Colon (tissue), 2 donors: ENCODE results near the gene SYNE2.
"Not testable (repeated sequence)": the region's sequence is repeated elsewhere in the genome, so short reads cannot be mapped to it uniquely, and the experiment has no call there.

ENCODE experiments used
- FAIRE-seq: peaks from 2 replicates; lab custom pipeline; 2012; peaks lifted over from hg19 to GRCh38; lab: Jason Lieb, UNC
- donor health status: control.
- donor health status: control.

Gene SYNE2

DNA sequence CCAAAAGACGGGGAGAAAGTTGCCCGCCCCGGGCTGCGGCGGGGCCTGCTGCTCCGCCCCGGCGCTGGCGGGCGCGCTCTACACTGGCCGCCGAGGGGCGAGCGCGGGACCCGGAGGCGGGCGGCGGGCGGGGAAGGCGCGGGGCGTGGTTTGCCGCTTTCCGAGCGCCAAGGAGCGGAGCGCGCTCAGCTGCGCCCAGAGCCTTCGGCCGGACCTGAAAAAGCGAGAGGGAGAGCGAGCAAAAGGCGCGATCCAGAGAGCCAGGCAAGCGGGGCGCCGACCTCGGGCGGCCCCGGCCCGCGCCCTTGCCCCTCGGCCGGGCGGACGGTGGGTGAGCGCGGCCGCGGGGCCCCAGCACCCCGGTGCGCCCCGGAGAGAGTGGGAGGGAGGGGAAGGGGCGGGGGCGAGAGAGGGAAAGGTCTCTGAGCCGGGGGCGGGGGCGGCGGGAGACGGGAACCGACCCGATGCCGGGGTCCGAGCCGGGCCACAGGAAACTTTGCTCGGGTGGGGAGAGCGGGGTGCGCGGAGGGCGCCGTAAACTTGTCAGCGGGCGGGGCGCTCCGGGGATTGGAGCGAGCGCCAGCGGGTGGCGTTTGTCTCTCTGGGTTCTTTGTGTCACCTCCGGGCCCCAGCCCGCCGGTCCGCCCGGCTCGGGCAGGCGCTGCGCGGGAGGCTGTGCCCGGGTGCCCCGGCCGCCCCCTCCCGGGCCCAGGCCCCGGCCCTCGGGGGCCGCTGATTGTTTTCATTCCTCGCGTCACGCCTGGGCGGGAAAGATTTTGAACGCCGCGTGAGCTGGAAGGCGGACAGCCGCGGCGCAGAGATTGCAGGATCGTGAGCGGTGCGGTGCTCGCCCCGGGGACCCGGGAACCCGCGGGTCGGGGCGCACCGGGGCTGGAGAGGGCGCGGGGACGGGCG, at the start of gene SYNE2:
Gene SYNE2 (plus strand): TSS at position 188 of the 915 bp plus-strand sequence. CDS start 56,145 bp downstream, outside the sequence.
- FAIRE-seq: no peak

DNA sequence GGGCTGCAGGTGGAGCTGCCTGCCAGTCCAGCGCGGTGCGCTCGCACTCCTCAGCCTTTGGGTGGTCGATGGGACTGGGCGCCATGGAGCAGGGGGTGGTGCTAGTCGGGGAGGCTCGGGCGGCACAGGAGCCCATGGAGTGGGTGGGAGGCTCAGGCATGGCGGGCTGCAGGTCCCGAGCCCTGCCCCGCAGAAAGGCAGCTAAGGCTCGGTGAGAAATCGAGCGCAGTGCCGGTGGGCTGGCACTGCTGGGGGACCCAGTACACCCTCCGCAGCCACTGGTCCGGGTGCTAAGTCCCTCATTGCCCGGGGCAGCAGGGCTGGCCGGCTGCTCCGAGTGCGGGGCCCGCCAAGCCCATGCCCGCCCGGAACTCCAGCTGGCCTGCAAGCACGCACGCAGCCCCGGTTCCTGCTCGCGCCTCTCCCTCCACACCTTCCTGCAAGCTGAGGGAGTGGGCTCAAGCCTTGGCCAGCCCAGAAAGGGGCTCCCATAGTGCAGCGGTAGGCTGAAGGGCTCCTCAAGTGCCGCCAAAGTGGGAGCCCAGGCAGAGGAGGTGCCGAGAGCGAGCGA, 49.5 kb upstream of the SYNE2 start:
- FAIRE-seq: not testable (repeated sequence)

DNA sequence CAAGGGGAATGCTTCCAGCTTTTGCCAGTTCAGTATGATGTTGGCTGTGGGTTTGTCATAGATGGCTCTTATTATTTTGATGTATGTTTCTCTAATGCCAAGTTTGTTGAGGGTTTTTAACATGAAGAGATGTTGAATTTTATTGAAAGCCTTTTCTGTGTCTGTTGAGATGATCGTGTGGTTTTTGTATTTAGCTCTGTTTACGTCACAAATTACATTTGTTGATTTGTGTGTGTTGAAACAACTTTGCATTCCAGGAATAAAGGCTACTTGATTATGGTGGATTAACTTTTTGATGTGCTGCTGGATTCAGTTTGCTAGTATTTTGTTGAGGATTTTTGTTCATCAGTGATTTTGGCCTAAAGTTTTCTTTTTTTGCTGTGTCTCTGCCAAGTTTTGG, 46.7 kb upstream of the SYNE2 start:
- FAIRE-seq: not testable (repeated sequence)

DNA sequence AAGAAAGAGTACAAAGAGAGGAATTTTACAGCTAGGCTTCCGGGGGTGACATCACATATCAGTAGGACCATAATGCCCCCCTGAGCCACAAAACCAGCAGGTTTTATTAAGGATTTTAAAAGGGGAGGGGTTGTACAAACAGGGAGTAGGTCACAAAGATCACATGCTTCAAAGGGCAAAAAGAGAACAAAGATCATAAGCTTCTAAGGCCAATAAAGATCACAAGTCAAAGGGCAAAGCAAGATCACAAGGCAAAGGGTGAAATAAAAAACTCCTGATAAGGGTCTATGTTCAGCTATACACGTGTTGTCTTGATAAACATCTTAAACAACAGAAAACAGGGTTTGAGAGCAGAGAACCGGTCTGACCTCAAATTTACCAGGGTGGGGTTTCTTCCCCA, 41.1 kb upstream of the SYNE2 start:
- FAIRE-seq: not testable (repeated sequence)

DNA sequence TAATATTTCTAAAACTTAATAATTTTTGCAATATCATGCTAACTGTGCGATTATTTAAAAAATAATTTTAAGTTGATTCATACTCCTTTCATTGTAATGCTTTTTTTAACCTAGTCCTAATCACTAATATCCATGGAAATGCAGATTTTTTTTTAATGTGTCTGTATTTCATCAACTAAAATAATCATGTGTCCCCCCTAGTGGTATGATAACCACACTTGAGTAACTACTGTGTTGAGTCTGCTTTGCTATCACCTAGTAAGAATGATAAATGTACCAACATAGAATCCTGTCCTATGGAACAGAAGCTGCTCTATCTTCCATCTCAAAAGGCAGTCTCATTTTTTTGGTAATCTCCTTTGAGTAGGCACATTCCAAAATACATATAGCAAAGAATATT, 19.1 kb upstream of the SYNE2 start:
- no peak for FAIRE-seq

GRCh38 chr14:63840981-63841380, 11.8 kb upstream of the SYNE2 start:
- no peak for FAIRE-seq

DNA sequence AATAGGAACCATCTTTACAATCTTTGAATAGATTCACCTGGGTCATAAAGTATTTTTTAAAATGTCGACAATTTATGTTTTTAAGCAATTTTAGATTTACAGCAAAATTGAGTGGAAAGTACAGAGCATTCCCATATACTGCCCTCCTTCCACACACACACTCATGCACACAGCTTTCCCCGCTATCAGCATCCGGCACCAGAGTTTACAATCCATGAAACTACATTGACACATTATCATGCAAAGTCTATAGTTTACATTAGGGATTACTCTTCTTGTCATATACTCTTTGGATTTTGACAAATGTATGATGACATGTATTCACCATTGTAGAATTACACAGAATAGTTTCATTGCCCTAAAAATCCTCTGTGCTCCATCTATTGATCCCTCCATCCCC, 9.0 kb upstream of the SYNE2 start:
- no peak for FAIRE-seq

DNA sequence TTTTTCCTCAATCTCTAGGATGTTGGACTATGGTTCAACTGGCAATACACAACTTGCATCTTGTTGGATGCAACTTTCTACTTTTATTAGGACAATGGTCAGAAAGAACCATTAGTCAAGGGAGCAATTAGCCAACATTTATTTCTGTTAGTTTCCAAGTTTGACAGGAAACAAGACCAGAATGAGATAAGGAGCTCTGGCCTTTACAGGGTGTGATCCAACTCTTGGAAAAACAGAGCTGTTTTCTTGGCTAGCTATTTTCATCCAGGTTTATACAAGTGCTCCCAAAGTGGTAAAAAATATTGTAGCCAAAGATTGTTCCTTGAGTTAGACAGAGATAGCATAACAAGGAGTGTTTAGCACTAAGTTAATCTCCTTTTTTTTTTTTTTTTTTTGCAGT, 3.9 kb upstream of the SYNE2 start:
- FAIRE-seq: no peak

GRCh38 chr14:63852271-63852816, 460 bp upstream of the SYNE2 start:
- FAIRE-seq: no peak

- FAIRE-seq: no peak
Measured at GRCh38 chr14:63853831-63854293, 1.1 kb downstream of the SYNE2 start.

- no peak for FAIRE-seq
Measured at GRCh38 chr14:63854330-63854729, 1.5 kb downstream of the SYNE2 start.

DNA sequence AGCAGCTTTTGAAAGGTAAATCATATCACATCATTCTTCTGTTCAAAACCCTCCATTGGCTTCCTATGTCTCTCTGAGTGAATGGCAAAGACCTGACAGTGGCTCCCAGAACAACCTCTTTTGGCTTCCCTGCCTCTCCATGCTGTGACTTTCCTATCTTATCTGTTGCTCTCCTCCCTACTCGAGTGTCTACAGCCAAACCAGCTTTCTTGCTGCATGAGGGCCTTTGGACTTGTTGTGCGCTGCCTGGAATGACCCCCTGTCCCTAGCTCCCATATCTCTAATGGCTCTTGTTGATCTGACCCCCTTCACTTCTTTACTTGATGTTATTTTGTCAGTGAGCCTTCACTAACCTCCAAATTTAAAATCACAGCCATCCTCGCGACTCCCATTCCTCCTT, 2.5 kb downstream of the SYNE2 start:
- FAIRE-seq: no peak

DNA sequence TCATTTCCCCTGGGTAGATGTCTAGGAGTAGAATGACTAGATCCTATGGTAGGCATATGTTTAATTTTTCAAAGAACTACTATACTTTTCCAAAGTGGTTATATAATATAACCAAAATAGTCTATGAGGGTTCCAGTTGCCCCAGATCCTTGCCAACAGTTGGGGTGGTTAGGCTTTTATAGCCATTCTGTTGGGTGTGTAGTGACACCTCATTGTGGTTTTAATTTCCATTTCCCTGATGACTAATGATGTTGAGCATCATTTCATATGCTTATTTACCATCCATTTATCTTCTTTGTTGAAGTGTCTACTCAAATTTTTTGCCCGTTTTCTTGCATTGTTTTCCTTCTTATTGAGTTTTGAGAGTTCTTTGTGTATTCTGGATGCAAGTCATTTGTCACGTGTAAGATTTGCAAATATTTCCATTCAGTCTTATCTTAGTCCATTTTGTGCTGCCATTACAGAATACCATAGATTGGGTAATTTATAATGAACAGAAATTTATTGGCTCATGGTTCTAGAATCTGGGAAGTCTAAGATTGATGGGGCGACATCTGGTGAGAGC, 4.7 kb downstream of the SYNE2 start:
- FAIRE-seq: no peak

DNA sequence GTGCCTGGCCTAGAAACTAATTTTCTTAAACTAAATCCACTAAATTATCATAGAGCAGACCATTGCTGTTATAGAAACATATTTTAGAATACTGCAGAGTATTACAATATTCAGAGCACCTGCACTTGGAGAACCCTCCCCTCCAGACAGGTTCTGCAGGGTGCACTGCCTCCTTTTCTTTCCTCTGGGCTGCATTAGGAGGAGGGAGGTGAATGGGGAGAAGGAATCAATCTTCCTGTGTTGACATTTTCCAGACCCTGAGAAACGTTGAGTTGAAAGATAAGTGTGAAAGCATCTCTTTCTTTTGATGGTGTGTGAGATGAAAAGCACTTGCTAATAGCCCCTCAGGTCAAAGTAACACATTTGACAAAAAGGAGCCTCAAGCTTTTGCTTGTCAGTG, 7.3 kb downstream of the SYNE2 start:
- no peak for FAIRE-seq

DNA sequence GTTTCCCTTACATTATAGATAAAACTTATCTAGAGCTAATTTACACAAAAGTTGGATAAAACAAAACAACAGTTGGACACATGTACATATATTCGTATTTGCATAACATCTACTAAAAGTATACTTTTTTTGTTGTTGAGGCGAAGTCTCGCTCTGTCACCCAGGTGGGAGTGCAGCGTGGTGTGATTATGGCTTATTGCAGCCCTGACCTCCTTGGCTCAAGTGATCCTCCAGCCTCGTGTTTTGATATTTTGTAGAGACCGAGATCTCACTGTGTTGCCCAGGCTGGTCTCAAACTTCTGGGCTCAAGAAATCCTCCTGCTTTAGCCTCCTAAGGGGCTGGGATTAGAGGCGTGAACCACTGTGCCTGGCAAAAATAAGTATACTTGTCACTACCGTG, 9.4 kb downstream of the SYNE2 start:
- no peak for FAIRE-seq

DNA sequence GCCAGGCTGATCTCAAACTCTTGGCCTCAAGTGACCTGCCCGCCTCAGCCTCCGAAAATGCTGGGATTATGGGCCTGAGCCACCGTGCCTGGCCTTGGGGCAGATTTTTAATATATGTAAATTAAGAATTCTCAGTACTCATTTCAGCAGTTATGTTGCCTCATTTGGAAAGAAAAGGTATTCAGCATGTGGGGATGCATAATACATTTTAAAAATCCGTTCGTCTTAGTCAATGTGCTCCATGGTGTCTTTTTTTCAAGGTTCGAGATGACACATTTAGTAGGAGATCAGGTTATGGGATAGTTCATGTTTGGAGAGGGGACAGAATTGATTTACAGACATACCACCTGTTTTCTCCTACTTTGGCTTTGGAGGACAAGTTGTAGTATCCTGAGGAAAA, 10.2 kb downstream of the SYNE2 start:
- no peak for FAIRE-seq

DNA sequence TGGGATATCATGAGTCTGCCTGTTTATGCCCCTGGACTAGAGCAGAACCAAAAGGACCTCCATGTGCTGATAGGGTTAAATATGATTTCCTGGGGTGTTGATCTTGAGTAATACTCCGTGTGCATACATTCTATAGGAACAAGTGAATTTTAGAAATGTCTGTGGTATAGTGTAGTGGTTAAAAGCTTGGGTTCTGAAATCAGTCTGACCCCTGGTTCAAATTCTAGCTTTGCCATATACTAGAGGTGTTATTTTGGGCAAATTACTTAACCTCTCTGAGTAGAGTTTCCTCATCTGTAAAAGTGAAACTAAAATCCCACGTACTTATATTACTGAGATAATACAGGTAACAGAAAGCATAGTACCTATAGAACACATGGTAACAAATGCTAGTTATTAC, 12.0 kb downstream of the SYNE2 start:
- peak; percentile 97 for FAIRE-seq

DNA sequence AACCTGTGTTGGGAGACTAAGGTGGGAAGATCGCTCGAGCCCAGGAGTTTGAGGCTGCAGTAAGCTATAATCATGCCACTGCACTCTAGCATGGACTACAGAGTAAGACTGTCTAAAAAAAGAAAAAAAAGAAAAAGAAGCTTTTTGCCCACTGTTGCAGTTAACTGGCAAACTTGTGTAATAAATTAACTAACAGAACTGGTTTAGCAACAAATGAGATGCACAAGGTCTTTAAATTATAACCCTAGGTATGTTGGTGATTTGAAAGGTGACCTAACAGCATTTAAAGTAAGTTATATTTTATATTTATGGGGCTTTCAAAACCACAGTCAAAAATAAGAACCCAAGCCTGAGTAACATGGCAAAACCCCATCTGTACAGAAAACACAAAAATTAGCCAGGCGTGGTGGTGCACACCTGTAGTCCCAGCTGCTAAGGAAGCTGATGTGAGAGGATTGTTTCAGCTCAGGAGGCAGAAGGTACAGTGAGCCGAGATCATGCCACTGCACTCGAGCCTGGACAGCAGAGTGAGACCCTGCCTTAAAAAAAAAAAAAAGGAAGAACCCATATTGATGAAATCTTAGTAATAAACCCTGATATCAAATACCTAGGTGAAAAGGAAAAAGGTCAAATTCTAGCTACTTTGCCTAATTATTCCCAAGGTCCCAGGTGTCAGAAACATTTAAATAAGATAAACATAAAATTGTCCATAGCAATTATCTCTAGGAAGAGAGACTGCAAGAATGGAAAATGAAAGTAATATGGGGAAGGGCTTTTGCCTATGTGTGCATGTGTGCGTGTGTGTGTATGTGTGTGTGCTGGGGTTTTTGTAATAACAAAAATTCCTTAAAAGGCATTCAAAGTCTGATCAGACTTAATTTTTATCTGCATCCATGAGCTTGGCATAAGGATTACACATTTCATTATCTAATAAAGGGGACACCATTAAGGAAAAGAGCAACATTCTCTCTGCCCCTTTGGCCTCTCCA, 15.4 kb downstream of the SYNE2 start:
- FAIRE-seq: no peak

DNA sequence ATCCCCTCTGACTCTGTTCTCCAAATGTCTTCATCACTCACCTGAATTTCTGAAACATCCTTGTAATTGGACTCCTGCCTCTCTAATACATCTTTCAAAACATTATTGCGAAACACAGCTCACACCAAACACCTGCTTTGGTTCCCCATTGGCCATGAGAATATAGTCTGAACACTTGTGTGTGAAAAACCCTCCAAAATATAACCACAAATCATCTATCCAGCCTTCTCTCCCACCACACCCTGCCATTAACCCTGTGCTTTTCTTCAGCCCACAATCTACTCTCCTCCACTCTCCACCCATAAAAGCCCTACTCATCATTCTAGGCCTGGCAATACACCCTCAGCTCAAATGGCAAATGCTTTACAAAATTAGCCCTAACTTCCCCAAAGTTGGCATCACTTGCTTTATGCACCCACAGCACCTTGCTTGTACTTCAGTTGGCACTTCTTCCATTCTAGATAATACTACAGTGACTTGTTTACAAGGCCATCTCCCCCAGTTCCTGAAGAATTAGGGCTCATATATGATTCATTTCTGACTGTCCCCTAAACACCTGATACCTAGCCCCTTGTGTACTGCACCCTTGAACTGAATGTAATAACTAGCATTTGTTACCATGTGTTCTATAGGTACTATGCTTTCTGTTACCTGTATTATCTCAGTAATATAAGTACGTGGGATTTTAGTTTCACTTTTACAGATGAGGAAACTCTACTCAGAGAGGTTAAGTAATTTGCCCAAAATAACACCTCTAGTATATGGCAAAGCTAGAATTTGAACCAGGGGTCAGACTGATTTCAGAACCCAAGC, 17.3 kb downstream of the SYNE2 start:
- FAIRE-seq: peak; percentile 96

DNA sequence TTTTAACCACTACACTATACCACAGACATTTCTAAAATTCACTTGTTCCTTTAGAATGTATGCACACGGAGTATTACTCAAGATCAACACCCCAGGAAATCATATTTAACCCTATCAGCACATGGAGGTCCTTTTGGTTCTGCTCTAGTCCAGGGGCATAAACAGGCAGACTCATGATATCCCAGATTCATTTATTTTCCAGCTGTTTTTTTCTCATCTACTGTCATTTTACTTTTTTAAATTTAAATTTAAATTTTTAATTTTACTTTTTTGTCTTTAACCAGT, 17.9 kb downstream of the SYNE2 start:
- FAIRE-seq: not testable (repeated sequence)

GRCh38 chr14:63874223-63874622, 21.4 kb downstream of the SYNE2 start:
- FAIRE-seq: no peak
